ENCODE measurements around the gene TRPM4. TPM values are rescaled to one million over a fixed set of nuclear protein-coding genes. Genes with fewer than 3 reads are reported as not detected.
"Not testable (repeated sequence)": the region's sequence is repeated elsewhere in the genome, so short reads cannot be mapped to it uniquely, and the experiment has no call there.

The TRPM4 gene
- total RNA-seq, 2 donors from 2014 or later = 20.6 to 22.8 TPM

- no peak for DNase-seq (ENCODE audit: low spot score)
- peaks cover 56% of the 10 kb centered on the region for H3K36me3 ChIP-seq
- no peak for TF ChIP-seq CTCF (IDR thresholded peaks at IDR 0.05)
Measured at GRCh38 chr19:49168421-49168820, 10.8 kb downstream of the TRPM4 start.

GRCh38 chr19:49173198-49173597 is 15.6 kb downstream of the TRPM4 start:
- no peak for TF ChIP-seq CTCF (IDR thresholded peaks at IDR 0.05)
- H3K4me3 ChIP-seq = no peak overlapping the region
- no peak for DNase-seq (ENCODE audit: low spot score)
- H3K4me1 ChIP-seq = no peaks in the 10 kb centered on the region
- H3K27ac ChIP-seq = no peak overlapping the region
- peaks cover 65% of the 10 kb centered on the region for H3K36me3 ChIP-seq
- no peaks in the 10 kb centered on the region for H3K27me3 ChIP-seq
- H3K9me3 ChIP-seq = no peaks in the 10 kb centered on the region

More at GRCh38 chr19:49168421-49168820, 10.8 kb downstream of the TRPM4 start:
- Histone ChIP-seq H3K9me3 (no peaks in the 10 kb centered on the region), H3K4me1 (peaks cover 0 to 20% of the 10 kb centered on the region in 2 donors), H3K4me3 (no peak overlapping the region), H3K27me3 (no peaks in the 10 kb centered on the region), H3K27ac (no peak overlapping the region)

GRCh38 chr19:49180659-49181058 is 23.1 kb downstream of the TRPM4 start:
- DNase-seq (ENCODE audit: low spot score) = no peak
- H3K9me3 ChIP-seq = no peaks in the 10 kb centered on the region
- no peak overlapping the region for H3K4me3 ChIP-seq
- no peak overlapping the region for H3K27ac ChIP-seq
- no peaks in the 10 kb centered on the region for H3K27me3 ChIP-seq
- H3K36me3 ChIP-seq = peaks cover 26% of the 10 kb centered on the region
- TF ChIP-seq CTCF (IDR thresholded peaks at IDR 0.05) = no peak
- H3K4me1 ChIP-seq = no peaks in the 10 kb centered on the region

- DNase-seq (ENCODE audit: low spot score) = not testable (repeated sequence)
Measured at GRCh38 chr19:49182010-49182847, 24.6 kb downstream of the TRPM4 start.

GRCh38 chr19:49182848-49183375 is 25.3 kb downstream of the TRPM4 start:
- Histone ChIP-seq H3K4me1 (no peaks in the 10 kb centered on the region), H3K4me3 (no peak overlapping the region), H3K9me3 (no peaks in the 10 kb centered on the region), H3K27me3 (no peaks in the 10 kb centered on the region), H3K36me3 (peaks cover 39% of the 10 kb centered on the region), H3K27ac (no peak overlapping the region)
- TF ChIP-seq CTCF (IDR thresholded peaks at IDR 0.05) = no peak
- no peak for DNase-seq (ENCODE audit: low spot score)

More at GRCh38 chr19:49182010-49182847, 24.6 kb downstream of the TRPM4 start:
- not testable (repeated sequence) for H3K27ac ChIP-seq, H3K9me3 ChIP-seq, H3K27me3 ChIP-seq, H3K4me1 ChIP-seq, H3K4me3 ChIP-seq
- peaks cover 36% of the 10 kb centered on the region for H3K36me3 ChIP-seq

GRCh38 chr19:49186108-49186507 is 28.5 kb downstream of the TRPM4 start:
- Histone ChIP-seq H3K4me1 (no peaks in the 10 kb centered on the region), H3K36me3 (peaks cover 65% of the 10 kb centered on the region), H3K4me3 (no peak overlapping the region), H3K27ac (no peak overlapping the region), H3K27me3 (no peaks in the 10 kb centered on the region), H3K9me3 (no peaks in the 10 kb centered on the region)
- no peak for TF ChIP-seq CTCF (IDR thresholded peaks at IDR 0.05)
- no peak for DNase-seq (ENCODE audit: low spot score)

Measured in right atrium auricular region (tissue), 2 donors.